GM18861 (cell line): ENCODE data around the gene RALGPS1.

ENCODE experiments used
- ATAC-seq: cut with Tn5 transposase; IDR thresholded peaks from one replicate; pipeline ENCODE4 v1.9.1; 2021; ENCODE audit not compliant: unreplicated experiment

Gene RALGPS1

GRCh38 chr9:126953041-126953809, 38.6 kb downstream of the RALGPS1 start:
- no peak for ATAC-seq

DNA sequence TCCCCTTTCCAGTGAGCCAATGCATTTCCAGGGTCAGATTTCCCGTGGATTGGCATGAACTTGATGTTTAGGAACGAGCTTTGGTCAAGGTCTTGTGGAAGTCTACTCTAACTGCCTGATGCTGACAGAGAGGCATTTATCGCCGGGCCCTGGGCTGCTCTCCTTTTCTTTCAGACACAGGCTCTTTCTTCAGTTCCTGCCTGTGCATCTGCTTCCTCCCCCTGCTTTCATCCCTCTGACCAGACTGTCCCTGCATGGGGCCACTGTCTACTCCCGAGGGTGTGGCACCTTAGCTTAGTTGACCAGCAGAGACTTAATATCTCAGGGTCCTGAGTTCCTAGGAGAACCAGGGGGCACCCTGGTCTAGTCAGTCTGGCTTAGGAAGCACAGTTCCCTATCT, 41.2 kb downstream of the RALGPS1 start:
- no peak for ATAC-seq

DNA sequence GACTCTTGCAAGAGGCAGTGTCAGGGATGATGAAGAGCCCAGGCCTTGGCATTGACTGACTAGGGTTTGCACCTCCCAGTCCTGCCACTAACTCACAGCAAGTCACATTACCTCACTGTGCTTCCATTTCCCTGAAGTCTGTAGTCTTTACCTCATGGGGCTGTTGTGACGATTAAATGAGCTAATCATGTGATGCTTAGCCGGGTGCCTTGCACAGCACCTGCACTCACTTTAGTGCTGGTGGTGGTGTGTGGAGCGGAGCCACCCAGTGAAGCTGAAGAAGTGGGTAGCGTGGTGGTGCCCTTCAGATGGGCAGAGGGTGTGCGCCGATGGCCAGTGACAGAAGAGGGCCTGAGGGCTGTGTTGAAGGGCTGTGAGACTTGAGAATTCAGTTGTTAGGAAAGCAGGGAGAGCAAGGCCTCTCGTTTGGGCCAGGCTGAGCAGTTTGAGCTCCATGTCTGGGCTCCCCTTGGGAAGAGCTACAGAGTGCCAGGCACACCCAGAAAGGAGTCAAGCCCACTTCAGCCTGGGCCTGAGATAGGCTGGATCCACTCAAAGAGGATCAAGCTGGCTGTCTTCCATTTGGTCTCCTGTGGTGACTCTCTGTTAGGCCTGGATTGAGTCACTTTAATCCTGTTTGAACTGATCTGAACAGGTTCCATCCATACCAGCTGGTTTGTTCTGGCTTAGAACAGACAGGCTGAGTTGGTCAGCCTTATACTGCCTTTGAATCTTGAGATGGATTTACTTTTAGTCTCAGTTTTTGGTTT, 42.5 kb downstream of the RALGPS1 start:
- no peak for ATAC-seq

DNA sequence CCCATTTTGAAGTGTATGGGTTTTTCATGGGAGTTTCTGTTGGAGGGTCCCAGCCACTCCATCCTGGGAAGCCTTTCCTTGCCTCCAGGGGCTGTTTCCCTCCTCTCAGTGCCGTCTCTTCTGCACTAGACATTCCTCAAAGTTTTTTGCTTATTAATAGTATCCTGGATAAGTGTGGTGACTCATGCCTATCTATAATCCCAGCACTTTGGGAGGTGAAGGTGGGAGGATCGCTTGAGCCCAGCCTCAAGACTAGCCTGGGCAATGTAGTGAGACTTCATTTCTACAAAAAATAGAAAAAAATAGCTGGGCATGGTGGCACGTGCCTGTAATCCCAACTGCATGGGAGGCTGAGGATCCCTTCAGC, 43.1 kb downstream of the RALGPS1 start:
- no peak for ATAC-seq

DNA sequence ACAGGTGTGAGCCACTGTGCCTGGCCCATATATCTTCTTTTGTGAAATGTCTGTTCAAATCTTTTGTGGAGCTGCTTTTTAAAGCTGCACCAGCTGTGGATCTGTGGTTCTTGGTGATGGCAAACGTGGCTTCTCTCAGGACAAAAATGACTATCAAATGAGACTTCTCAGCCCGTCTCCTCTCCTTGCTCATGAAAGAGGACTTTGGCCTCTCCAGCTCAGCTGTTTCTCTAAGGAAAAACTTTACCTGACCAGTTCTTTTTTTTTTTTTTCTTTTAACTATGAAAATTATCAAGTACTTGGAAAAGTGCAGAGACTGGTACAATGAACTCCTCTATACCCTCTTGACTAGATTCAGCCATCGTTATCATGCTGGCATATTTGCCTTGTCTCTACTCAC, 44.8 kb downstream of the RALGPS1 start:
- ATAC-seq = no peak

- no peak for ATAC-seq
Observed at GRCh38 chr9:126959917-126960316, 45.3 kb downstream of the RALGPS1 start.

- ATAC-seq = no peak
Observed at GRCh38 chr9:126962336-126962735, 47.8 kb downstream of the RALGPS1 start.

- no peak for ATAC-seq
Observed at GRCh38 chr9:126965077-126965476, 50.5 kb downstream of the RALGPS1 start.

DNA sequence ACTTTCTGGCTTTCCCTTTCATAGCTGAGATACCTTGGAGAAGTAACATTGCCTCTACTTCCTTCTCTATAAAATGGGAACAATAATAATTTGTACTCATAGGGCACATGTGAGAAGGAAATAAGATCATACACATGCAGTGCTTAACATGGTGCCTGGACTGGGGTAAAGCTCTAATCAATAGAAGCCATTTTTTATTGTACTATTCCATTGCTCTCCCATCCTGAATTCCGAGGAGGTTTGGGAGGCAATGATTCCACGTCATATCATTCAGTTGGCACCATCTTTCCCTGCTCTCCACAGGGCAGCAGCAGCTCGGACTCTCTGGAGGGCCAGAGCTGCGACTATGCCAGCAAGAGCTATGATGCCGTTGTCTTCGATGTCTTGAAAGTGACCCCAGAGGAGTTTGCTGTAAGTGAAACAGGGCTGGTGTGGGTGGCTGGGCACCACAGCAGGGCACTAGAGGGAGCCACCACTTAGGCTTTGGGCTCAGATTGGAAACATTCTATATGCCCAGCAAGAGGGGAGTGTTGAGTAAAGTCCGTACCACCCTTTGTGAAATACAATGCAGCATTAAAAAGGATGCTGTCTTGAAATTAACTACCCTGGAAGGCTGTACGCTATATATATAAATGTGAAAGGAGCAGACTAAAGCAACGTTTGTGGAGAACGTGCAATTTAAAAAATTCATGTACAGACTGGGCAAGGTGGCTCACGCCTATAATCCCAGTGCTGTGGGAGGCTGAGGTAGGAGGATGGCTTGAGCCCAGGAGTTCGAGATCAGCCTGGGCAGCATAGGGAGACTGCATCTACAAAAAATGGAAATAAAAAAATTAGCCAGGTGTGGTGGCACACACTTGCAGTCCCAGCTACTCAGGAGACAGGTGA, 51.2 kb downstream of the RALGPS1 start:
- ATAC-seq = no peak

GRCh38 chr9:126971261-126971660, 56.7 kb downstream of the RALGPS1 start:
- no peak for ATAC-seq

DNA sequence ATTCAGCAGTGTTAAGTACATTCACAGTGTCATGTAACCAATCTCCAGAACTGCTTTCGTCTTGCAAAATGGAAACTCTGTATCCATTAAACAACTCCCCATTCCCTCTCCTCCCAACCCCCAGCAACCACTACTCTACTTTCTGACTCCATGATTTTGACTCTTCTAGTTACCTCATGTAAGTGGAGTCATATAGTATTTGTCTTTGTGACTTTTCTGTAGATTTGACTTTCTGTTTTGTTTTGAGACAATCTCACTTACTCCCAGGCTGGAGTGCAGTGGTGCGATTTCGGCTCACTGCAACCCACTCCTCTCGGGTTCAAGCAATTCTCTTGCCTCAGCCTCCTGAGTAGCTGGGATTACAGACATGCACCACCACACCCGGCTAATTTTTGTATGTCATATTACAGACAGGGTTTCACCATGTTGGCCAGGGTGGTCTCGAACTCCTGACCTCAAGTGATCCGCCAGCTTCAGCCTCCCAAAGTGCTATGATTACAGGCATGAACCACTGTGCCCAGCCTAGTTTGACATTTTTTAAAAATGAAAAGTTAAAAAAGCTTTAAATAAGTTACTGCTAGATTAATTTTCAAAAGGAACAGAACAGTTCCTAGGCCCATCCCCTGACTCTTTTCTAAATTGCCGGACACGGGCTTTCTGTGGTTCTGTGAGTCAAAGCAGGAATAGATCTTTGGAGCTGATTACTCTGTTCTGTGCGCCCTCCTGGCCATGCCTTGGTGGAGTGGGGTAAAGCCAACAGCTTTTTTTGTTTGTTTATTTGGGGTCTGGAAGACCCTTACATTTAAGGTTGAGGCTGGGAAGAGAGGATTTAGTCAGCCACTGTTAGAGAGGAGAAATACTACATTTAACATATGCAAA, 59.3 kb downstream of the RALGPS1 start:
- ATAC-seq = no peak

- no peak for ATAC-seq
Observed at GRCh38 chr9:126974594-126974993, 60.0 kb downstream of the RALGPS1 start.

GRCh38 chr9:126975327-126976220, 61.0 kb downstream of the RALGPS1 start:
- no peak for ATAC-seq

GRCh38 chr9:126979461-126979860, 64.9 kb downstream of the RALGPS1 start:
- ATAC-seq = no peak

DNA sequence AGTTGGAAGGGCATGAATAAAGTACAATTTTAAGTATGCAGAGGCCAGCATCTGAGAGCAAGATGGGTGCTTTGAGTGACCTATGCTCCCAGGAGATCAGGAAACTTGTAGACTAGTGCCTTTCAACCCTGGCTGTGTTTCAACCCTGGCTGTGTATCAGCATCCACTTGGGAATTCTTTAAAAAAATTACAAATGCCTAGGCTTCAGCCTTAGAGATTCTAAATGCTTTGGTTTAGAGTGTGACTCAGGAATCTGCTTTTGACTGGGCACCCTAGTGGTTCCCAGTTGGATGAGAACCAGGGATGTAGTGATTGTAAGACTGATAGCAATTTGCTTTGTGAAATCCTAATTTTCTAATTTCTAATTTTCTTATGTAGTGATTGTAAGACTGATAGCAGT, 65.6 kb downstream of the RALGPS1 start:
- no peak for ATAC-seq

DNA sequence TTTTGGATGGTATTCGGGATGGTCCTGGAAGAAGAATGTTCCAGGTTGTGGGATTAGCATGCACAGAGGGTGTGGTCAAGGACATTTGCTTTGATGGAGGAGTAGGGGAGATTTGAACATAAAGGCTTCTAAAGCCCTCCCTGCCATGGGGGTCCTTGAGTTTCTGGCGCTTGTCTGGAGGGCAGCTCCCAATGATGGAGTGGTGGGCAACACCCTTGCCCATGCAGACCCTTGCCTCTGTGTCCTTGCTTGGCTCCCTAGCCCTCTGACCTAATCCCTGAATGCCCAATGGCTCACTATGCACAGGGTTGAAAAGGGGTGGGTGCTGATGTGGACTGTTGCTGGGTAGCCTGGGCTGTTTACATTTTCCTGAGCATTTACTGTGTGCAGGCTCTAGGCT, 66.6 kb downstream of the RALGPS1 start:
- ATAC-seq = no peak

DNA sequence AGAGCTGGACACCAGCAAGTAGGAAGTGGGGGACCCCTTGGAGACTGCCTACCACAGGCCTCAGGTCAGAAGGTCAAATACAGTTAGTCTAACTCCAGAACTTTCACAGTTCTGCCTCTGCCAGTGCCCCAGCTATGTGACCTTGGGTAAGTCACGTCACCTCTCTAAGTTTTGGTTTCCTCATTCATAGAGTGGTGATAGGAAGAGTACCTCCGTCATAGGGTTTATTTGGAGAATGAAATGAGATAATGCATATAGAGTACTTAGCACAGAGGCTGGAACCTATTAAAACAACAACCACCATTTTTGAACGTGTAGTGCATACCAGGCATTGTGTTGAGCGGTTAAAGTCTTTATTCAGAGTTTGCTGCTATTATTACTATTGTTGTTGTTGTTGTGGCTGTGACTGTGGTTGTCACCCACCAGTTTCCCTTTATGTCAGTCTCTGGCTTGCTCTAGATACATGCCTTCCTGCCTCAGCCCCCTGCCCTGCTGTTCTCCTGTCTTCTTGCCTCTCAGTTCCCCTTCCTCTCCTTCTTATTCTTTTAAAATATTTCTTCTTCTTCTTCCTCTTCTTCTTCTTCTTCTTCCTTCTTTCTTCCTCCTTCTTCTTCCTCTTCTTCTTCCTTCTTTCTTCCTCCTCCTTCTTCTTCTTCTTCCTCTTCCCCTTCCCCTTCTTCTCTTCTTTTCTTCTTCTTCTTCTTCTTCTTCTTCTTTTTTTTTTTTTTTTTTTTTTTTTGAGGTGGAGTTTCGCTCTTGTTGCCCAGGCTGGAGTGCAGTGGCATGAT, 67.8 kb downstream of the RALGPS1 start:
- ATAC-seq = no peak

DNA sequence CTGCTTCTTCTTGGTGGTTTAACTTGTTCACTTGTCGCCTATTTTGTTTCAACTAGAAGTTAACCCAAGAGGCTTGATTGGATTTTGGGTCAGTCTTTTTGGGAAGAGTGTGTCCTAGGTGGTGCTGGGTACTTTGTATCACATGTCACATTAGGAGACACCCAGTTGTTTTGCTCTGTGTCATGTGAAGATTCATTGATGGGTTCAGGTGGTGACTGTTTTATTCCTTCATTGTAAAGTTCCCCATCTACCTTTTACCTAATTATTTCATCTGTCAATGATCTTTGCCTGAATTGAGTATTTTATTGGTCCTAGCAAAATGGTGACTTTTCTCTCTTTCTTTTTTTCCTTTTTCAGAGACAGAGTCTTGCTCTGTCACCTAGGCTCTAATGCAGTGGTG, 69.2 kb downstream of the RALGPS1 start:
- ATAC-seq = no peak

DNA sequence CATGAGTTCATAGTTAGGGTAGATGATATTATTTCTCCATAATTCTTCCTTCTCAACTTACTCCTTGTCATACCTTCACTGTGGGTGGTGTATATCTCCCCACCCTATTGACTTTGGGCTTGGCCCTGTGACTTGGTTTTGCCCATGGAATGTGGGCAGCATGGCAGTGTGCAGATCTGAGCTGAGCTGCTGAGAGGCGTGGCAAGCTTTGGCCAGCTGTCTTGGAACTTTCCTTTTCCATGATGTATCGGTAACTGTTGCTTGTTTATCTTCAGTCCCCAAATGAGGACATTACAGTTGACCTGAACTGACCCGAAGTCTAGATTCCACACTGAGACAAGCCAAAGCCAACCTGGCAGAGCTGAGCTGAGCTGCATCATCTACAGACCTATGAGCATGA, 70.4 kb downstream of the RALGPS1 start:
- ATAC-seq = no peak
